ENCODE results near the gene UBALD2. TPM values are rescaled to one million over a fixed set of nuclear protein-coding genes. Genes with fewer than 3 reads are reported as not detected.
"Not testable (repeated sequence)": the region's sequence is repeated elsewhere in the genome, so short reads cannot be mapped to it uniquely, and the experiment has no call there.

UBALD2 gene
- total RNA-seq, 2 donors from 2014 or later = 8.4 to 9.7 TPM

- Histone ChIP-seq H3K9me3 (no peaks in the 10 kb centered on the region), H3K4me1 (peaks cover 0 to 48% of the 10 kb centered on the region in 2 donors), H3K27ac (peak overlapping the region; percentile 65), H3K36me3 (no peaks in the 10 kb centered on the region), H3K27me3 (no peaks in the 10 kb centered on the region), H3K4me3 (no peak overlapping the region)
- no peak for DNase-seq (ENCODE audit: low spot score)
- TF ChIP-seq, protein P1, sequence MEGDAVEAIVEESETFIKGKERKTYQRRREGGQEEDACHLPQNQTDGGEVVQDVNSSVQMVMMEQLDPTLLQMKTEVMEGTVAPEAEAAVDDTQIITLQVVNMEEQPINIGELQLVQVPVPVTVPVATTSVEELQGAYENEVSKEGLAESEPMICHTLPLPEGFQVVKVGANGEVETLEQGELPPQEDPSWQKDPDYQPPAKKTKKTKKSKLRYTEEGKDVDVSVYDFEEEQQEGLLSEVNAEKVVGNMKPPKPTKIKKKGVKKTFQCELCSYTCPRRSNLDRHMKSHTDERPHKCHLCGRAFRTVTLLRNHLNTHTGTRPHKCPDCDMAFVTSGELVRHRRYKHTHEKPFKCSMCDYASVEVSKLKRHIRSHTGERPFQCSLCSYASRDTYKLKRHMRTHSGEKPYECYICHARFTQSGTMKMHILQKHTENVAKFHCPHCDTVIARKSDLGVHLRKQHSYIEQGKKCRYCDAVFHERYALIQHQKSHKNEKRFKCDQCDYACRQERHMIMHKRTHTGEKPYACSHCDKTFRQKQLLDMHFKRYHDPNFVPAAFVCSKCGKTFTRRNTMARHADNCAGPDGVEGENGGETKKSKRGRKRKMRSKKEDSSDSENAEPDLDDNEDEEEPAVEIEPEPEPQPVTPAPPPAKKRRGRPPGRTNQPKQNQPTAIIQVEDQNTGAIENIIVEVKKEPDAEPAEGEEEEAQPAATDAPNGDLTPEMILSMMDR (IDR thresholded peaks at IDR 0.05) = no peak
Measured at GRCh38 chr17:76263896-76264295, 1.3 kb upstream of the UBALD2 start.

DNA sequence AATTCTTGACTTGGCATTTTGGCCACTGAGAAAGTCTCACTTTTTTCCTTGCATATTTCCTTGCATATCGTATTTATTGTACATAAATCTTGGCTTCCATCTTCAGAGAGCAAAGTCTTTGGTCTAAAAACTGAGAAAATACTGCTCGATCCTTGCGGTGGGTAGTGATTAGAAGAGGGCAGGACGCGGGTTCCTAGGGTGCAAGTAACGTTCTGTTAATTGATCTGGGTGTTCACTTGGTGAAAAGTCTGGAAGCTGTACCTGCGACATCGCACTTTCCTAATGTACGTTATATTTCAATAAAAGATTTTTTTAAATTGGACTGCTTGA is 758 bp upstream of the UBALD2 start:
- TF ChIP-seq, protein P1 (IDR thresholded peaks at IDR 0.05) = no peak
- Histone ChIP-seq H3K27me3 (no peaks in the 10 kb centered on the region), H3K9me3 (no peaks in the 10 kb centered on the region), H3K4me3 (peak overlapping the region in 1 of 2 donors; percentile 8), H3K27ac (peak overlapping the region; percentile 65), H3K36me3 (no peaks in the 10 kb centered on the region), H3K4me1 (peaks cover 0 to 50% of the 10 kb centered on the region in 2 donors)
- DNase-seq (ENCODE audit: low spot score) = no peak

- H3K4me1 ChIP-seq = peaks cover 0 to 61% of the 10 kb centered on the region in 2 donors
- H3K4me3 ChIP-seq = peak overlapping the region; percentile 95 to 97
- no peaks in the 10 kb centered on the region for H3K9me3 ChIP-seq
- H3K36me3 ChIP-seq = peaks cover 8% of the 10 kb centered on the region
- TF ChIP-seq, protein P1 (IDR thresholded peaks at IDR 0.05) = no peak
- peak overlapping the region; percentile 88 to 95 for H3K27ac ChIP-seq
- no peaks in the 10 kb centered on the region for H3K27me3 ChIP-seq
- no peak for DNase-seq (ENCODE audit: low spot score)
Measured at GRCh38 chr17:76265624-76266243, 586 bp downstream of the UBALD2 start.

- Histone ChIP-seq H3K4me1 (peaks cover 0 to 68% of the 10 kb centered on the region in 2 donors), H3K27me3 (no peaks in the 10 kb centered on the region), H3K27ac (peak overlapping the region; percentile 88 to 95), H3K9me3 (no peaks in the 10 kb centered on the region), H3K4me3 (peak overlapping the region; percentile 95 to 97), H3K36me3 (peaks cover 8% of the 10 kb centered on the region)
- TF ChIP-seq, protein P1 (IDR thresholded peaks at IDR 0.05) = no peak
- no peak for DNase-seq (ENCODE audit: low spot score)
Measured at GRCh38 chr17:76266244-76266938, 1.2 kb downstream of the UBALD2 start.

DNA sequence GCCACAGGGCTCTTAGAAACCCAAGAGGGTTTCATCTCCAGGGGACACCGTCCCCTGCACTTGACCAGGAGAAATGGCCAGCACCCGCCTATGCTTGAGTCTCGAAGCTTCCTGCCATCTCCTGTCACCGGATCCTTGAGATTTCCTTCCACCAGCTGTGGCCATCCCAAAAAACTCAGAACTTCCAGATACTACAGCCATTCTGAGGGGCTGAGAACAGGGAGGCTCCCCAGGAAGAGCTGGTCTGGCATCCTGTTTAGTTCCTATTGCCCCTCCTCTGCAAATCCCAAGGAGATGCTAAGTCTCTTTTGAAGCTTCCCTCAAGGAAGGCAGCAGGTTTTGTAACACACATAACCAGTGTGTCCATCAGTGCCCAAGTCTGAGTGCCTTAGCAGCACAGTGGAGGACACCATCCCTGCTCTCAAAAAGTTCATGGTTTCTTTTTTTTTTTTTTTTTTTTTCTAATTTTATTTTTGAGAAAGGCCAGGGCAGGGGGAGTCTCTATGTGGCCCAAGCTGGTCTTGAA is 2.0 kb downstream of the UBALD2 start:
- TF ChIP-seq, protein P1 (IDR thresholded peaks at IDR 0.05) = no peak
- H3K27ac ChIP-seq = peak overlapping the region; percentile 88 to 95
- H3K4me1 ChIP-seq = peaks cover 0 to 74% of the 10 kb centered on the region in 2 donors
- no peak for DNase-seq (ENCODE audit: low spot score)
- H3K4me3 ChIP-seq = peak overlapping the region; percentile 95 to 97
- no peaks in the 10 kb centered on the region for H3K9me3 ChIP-seq
- no peaks in the 10 kb centered on the region for H3K27me3 ChIP-seq
- peaks cover 8% of the 10 kb centered on the region for H3K36me3 ChIP-seq

- Histone ChIP-seq H3K27ac (peak overlapping the region; percentile 88 to 95), H3K4me1 (peaks cover 0 to 74% of the 10 kb centered on the region in 2 donors)
- H3K4me3 ChIP-seq; H3K9me3 ChIP-seq; H3K36me3 ChIP-seq; H3K27me3 ChIP-seq; DNase-seq (ENCODE audit: low spot score): not testable (repeated sequence)
Measured at GRCh38 chr17:76267581-76268001, 2.4 kb downstream of the UBALD2 start.
